ENCODE measurements around the gene STAU1.
"Not testable (repeated sequence)": the region's sequence is repeated elsewhere in the genome, so short reads cannot be mapped to it uniquely, and the experiment has no call there.

Gene STAU1

GRCh38 chr20:49136817-49137571 lies 51.1 kb downstream of the STAU1 start:
- ChIA-PET POLR2A (no interaction called here), CTCF (interaction anchor here (2.8 to 4.8 kb wide), 2 partner anchors 80 to 81 kb away, joined by 13 to 101 read pairs; partner anchors contain the start of gene DDX27)
- Histone ChIP-seq H3K36me3 (ENCODE audit: control insufficient read depth in 2 of 2, insufficient read depth in 1 of 2, low read length in 2 of 2) (peaks cover 4 to 34% of the 10 kb centered on the region in 2 experiments; a peak in 2 of 3 replicates), H3K27ac (ENCODE audit: extremely low read depth, low read depth, low read length) (no peak overlapping the region), H3K9me3 (ENCODE audit: control insufficient read depth, insufficient read depth, low read depth, low read length) (no peaks in the 10 kb centered on the region), H3K4me3 (ENCODE audit: low read depth, low read length) (no peak overlapping the region), H3K4me1 (ENCODE audit: control insufficient read depth, insufficient read depth, low read length) (no peaks in the 10 kb centered on the region)
- TF ChIP-seq ZNF169 (tag by site-specific recombination; IDR thresholded peaks at IDR 0.05): no peak
- TF ChIP-seq ZNF704 (tag by site-specific recombination; IDR thresholded peaks at IDR 0.05): no peak
- TF ChIP-seq GLIS2 (tag by site-specific recombination; IDR thresholded peaks at IDR 0.05): no peak
- no peak for TF ChIP-seq ZNF350 (tag by site-specific recombination; IDR thresholded peaks at IDR 0.05)
- TF ChIP-seq ZNF211 (tag by site-specific recombination; IDR thresholded peaks at IDR 0.05; ENCODE audit: low read depth): no peak
- no peak for TF ChIP-seq ZBTB17 (tag by site-specific recombination; IDR thresholded peaks at IDR 0.05)
- TF ChIP-seq ZSCAN23 (tag by site-specific recombination; IDR thresholded peaks at IDR 0.05): no peak

DNA sequence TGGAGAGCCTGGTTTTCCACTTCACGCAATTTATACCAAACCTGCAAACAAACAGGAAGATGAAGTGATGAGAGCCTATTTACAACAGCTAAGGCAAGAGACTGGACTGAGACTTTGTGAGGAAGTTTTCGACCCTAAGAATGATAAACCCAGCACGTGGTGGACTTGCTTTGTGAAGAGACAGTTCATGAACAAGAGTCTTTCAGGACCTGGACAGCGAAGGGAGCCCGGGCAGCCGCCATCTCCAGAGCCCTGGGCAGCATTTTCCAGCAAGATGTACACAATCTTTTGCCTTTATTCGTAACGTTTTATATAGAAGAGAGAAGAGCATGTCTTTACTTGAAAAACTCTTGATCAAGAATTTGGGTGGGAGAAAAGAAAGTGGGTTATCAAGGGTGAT lies 53.3 kb downstream of the STAU1 start:
- H3K4me1 ChIP-seq (ENCODE audit: control insufficient read depth, insufficient read depth, low read length); H3K4me3 ChIP-seq (ENCODE audit: low read depth, low read length); H3K27ac ChIP-seq (ENCODE audit: extremely low read depth, low read depth, low read length); H3K9me3 ChIP-seq (ENCODE audit: control insufficient read depth, insufficient read depth, low read depth, low read length); POLR2A ChIA-PET: not testable (repeated sequence)
- TF ChIP-seq, protein P1, sequence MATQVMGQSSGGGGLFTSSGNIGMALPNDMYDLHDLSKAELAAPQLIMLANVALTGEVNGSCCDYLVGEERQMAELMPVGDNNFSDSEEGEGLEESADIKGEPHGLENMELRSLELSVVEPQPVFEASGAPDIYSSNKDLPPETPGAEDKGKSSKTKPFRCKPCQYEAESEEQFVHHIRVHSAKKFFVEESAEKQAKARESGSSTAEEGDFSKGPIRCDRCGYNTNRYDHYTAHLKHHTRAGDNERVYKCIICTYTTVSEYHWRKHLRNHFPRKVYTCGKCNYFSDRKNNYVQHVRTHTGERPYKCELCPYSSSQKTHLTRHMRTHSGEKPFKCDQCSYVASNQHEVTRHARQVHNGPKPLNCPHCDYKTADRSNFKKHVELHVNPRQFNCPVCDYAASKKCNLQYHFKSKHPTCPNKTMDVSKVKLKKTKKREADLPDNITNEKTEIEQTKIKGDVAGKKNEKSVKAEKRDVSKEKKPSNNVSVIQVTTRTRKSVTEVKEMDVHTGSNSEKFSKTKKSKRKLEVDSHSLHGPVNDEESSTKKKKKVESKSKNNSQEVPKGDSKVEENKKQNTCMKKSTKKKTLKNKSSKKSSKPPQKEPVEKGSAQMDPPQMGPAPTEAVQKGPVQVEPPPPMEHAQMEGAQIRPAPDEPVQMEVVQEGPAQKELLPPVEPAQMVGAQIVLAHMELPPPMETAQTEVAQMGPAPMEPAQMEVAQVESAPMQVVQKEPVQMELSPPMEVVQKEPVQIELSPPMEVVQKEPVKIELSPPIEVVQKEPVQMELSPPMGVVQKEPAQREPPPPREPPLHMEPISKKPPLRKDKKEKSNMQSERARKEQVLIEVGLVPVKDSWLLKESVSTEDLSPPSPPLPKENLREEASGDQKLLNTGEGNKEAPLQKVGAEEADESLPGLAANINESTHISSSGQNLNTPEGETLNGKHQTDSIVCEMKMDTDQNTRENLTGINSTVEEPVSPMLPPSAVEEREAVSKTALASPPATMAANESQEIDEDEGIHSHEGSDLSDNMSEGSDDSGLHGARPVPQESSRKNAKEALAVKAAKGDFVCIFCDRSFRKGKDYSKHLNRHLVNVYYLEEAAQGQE (tag by site-specific recombination; IDR thresholded peaks at IDR 0.05): peak; percentile 71
- CTCF ChIA-PET: interaction anchor here (0.7 to 4.8 kb wide), 5 partner anchors 11 to 191 kb away, joined by 4 to 101 read pairs (median 4); partner anchors contain the start of gene DDX27
- H3K36me3 ChIP-seq (ENCODE audit: control insufficient read depth in 2 of 2, insufficient read depth in 1 of 2, low read length in 2 of 2): peaks cover 13 to 53% of the 10 kb centered on the region in 2 experiments; a peak in 2 of 3 replicates

GRCh38 chr20:49133571-49133970 lies 54.6 kb downstream of the STAU1 start:
- ChIA-PET POLR2A (interaction anchor here (1.5 kb wide), 1 partner anchor 83 kb away, joined by 3 read pairs; no protein-coding TSS in a partner anchor), CTCF (interaction anchor here (0.8 to 4.8 kb wide), 18 partner anchors 9 to 190 kb away, joined by 3 to 101 read pairs (median 5); partner anchors contain the start of gene DDX27)
- H3K36me3 ChIP-seq (ENCODE audit: control insufficient read depth in 2 of 2, insufficient read depth in 1 of 2, low read length in 2 of 2): peaks cover 13 to 53% of the 10 kb centered on the region in 2 experiments; a peak in 2 of 3 replicates
- TF ChIP-seq ZNF670 (tag by site-specific recombination; IDR thresholded peaks at IDR 0.05; ENCODE audit: low read depth) (no peak), ZNF514 (tag by site-specific recombination; IDR thresholded peaks at IDR 0.05) (no peak), ZNF544 (tag by site-specific recombination; IDR thresholded peaks at IDR 0.05) (no peak), ZNF677 (tag by site-specific recombination; IDR thresholded peaks at IDR 0.05) (0 out of 2 replicates have a peak, but pooled peaks have one; percentile 28), ZBTB17 (tag by site-specific recombination; IDR thresholded peaks at IDR 0.05) (0 out of 2 replicates have a peak, but pooled peaks have one; percentile 2), ZNF596 (tag by site-specific recombination; IDR thresholded peaks at IDR 0.05) (no peak)
- H3K27ac ChIP-seq (ENCODE audit: extremely low read depth, low read depth, low read length): no peak overlapping the region
- no peak overlapping the region for H3K4me3 ChIP-seq (ENCODE audit: low read depth, low read length)
- H3K9me3 ChIP-seq (ENCODE audit: control insufficient read depth, insufficient read depth, low read depth, low read length): no peaks in the 10 kb centered on the region
- H3K4me1 ChIP-seq (ENCODE audit: control insufficient read depth, insufficient read depth, low read length): no peaks in the 10 kb centered on the region
